H4 (cell line): ENCODE measurements around the gene HIF3A. TPM values are rescaled to one million over a fixed set of nuclear protein-coding genes. Genes with fewer than 3 reads are reported as not detected.
"Not testable (repeated sequence)": the region's sequence is repeated elsewhere in the genome, so short reads cannot be mapped to it uniquely, and the experiment has no call there.

Experiments
- DNase-seq: peaks from one replicate; pipeline ENCODE4 v3.0.0-alpha.2; 2015; ENCODE audit warnings: low spot score
- total RNA-seq: library from RNA; depleted of rRNA; stranded (reverse); fragments of >200 nt; shearing (Covaris generic); gene quantifications from 2 replicates; pipeline ENCODE4 v1.2.3, GENCODE V29; 2014; rRNA removed

HIF3A gene
- total RNA-seq = not detected in 2 replicates

DNA sequence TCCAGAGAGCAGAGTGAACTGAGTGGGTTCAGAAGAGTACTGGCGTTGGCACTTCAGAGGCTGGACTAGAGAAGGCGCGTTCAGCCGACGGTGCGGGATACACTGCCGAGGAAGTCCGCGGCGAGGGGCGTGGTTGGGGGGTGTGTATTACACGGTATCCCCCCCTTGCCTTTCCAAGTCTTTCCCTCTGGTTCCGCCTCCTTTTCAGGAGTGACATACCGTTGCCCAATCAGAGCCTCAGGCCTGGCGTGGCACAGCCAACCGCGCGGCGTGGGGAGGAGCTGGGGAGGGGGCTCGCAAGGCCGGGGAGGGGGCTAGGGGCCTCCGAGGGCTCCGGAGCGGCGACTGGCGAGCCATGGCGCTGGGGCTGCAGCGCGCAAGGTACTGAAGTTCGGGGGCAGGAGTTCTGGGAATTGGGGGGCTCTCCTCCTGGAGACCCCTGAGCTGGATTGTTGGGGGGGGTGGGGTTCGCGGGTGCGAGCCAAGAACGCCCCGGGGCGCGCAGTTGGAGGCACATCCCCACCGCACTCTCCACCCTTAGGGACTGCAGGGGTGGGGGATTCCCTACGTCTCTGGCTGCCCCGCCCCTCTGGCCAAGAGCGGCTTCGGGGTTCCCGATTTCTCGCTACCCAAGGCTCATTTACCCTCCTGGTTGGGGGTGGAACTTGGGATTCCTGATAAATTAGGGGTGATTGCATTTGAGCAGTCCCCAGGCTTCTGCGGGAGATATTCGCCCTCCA is at the start of gene HIF3A:
HIF3A (plus strand) TSS at position 321 of the 740 bp plus-strand sequence; CDS start at position 356, 35 bp downstream.
- DNase-seq = no peak

DNA sequence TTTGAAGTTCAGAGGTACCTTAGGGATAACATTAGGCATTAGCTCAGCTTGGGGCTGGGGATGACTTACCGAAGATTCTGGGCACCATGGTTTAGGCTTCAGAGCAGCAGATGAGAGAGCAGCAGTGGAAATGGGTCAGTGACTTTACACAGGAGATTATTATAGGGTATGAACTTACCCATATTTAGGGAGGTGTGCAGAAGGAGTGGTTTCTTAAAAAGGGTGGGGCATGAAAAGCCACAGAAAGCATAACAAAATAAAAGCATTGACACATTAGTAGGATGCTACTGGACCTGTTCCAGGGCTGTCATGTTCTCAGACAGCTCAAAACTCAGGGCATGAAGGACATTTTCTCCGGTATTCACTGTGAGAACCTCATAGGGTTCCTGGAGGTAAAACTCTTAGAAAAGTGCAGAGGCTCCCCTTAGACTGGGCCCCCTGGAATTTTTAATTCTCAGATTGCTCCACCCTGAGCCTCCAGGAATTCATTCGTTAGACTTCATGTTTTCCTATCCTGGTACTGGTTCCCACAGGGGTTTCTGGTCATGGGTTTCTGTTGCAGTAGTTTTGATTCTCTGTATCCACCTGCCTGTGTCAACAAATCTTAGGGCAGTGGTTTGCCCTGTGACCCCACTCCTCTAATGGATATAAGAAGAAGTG is 46.6 kb upstream of the HIF3A start:
- no peak for DNase-seq

DNA sequence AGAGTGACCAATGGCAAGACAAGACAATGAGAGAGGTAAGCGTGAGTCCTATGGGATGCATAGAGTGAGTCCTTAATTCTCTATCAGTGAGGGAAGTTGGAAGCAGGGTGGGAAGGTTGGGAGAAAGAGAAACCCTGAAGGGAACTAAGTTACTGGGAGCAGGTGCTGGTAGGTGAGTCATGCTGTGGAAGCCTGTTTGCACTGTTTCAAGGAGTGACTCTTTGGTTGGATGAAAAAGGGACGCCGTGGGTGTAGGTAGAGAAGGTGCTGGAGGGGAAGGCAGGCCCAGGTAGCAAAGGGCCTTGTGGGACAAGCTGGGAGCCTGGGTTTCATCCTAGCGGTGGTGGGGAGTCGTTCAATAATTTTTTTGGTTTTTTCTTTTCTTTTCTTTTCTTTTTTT is 45.4 kb upstream of the HIF3A start:
- no peak for DNase-seq

DNA sequence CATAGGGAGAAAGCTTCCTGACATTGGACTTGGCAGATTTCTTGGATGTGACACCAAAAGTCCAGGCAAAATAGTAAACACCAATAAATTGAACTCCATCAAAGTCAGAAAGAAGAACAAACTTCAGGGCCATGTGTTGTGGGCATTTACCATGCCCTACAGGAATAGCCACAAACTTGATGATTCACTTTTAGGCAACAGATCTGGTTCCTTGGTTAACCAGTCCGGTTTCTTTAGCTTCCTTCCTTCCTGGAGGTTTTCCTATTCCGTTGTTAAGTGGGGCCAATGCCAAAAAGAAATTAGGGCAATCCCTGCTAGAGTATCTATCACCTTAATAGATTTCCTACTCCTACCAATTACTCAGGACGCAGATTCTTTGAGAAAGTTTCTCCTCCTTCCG is 42.1 kb upstream of the HIF3A start:
- DNase-seq = peak; percentile 36

DNA sequence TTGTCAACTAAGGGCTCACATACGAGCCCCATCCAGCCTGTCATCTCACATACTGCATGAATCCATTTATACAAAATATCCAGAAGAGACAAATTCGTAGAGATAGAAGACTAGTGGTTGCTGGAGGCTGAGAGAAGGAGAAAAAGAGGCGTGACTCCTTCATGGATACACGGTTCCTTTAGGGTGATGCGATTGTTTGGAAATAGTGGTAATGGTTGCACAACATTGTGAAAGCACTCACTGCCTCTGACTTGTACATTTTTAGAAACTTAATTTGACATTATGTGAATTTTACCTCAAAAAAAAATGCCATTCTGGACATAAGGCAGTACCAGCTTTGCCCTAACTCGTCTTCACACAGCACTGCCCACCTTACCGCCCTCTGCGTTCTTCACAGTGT is 40.0 kb upstream of the HIF3A start:
- DNase-seq = peak; percentile 60

DNA sequence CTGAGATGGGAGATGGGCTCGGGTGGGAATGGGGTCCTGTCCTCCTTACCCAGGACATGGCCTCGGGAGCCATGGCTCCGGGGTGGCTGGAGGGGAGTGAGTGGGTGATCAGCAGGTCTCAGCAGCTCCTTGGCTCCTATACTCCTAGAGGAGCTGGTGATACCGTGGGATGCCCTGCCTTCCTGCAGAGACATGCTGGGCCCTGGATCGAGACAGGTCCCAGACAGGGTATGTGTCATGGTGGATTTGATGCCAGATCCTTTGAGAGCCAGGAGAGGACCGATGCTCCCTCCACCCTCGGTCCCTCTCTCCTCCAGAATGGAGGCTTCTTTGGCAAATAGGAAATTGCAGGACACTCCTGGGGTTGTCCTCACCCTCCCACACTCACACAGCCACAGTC is 35.3 kb upstream of the HIF3A start:
- not testable (repeated sequence) for DNase-seq

DNA sequence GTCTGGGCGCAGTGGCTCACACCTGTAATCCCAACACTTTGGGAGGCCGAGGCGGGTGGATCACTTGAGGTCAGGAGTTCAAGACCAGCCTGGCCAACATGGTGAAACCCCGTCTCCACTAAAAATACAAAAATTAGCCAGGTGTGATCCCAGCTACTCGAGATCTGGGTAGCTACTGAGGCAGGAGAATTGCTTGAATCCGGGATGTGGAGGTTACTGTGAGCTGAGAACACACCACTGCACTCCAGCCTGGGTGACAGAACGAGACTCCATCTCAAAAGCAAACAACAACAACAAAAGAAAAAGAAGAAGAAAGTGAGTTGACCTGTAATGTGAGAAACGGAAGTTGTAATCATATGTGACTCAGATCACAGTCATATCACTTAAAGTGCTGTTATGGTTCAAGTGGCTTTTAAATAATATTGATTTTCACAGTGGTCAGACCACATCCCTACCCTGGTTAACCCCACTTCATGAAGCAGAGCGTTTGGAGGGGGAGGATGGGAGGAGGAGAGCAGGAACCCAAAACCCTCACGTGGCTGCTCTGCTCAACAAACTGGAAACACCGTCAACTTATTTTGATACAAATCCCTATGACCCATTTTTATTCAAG is 34.1 kb upstream of the HIF3A start:
- DNase-seq = peak; percentile 93

DNA sequence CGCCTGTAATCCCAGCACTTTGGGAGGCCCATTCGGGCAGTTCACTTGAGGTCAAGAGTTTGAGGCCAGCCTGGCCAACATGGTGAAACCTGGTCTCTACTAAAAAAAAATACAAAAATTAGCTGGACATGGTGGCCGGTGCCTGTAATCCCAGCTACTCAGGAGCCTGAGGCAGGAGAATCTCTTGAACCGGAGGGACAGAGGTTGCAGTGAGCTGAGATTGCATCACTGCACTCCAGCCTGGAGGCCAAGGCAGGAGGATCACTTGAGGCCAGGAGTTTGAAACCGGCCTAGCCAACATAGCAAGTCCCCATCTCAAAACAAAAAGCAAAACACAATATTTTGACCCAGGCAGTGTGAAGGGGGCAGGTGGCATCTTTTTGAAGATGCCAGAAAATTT is 32.0 kb upstream of the HIF3A start:
- not testable (repeated sequence) for DNase-seq

DNA sequence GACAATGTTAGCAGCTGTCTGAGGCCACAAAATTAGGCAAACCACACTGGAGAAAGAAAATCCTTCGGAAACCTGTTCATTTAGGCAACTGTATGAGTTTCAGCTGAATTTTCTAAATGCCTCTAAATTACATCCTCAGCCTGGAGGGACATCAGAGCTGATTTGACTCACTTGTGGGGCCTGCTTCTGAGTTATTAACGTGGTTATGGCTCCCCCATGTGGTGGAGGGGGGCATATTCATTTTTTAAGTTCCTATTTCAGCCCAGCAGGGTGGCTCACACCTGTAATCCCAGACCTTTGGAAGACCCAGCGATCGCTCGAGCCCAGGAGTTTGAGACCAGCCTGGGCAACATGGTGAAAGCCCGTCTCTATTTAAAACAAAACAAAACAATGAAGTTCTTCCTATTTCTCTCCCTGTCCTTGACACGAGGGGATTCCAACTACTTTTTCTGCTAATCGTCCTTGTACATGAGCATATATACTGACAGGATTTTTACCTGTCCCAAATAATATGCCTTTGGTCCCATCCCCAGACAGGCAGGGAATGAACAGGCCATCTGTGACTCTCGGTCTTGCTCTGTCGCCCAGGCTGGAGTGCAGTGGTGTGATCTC is 31.5 kb upstream of the HIF3A start:
- peak; percentile 85 for DNase-seq

DNA sequence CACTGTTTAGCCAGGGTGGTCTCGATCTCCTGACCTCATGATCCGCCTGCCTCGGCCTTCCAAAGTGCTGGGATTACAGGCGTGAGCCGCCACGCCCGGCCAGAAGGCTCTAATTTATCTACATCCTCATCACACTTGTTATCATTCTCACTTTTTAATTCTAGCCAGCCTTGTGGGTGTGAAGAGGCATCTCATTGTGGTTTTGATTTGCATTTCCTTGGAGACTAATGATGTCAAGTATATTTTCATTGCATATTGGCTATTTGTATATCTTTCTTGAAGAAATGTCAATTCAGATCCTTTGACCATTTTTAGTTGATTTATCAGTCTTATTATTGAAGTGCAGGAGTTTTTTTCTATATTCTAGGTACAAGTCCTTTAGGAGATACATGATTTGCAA is 27.7 kb upstream of the HIF3A start:
- no peak for DNase-seq

DNA sequence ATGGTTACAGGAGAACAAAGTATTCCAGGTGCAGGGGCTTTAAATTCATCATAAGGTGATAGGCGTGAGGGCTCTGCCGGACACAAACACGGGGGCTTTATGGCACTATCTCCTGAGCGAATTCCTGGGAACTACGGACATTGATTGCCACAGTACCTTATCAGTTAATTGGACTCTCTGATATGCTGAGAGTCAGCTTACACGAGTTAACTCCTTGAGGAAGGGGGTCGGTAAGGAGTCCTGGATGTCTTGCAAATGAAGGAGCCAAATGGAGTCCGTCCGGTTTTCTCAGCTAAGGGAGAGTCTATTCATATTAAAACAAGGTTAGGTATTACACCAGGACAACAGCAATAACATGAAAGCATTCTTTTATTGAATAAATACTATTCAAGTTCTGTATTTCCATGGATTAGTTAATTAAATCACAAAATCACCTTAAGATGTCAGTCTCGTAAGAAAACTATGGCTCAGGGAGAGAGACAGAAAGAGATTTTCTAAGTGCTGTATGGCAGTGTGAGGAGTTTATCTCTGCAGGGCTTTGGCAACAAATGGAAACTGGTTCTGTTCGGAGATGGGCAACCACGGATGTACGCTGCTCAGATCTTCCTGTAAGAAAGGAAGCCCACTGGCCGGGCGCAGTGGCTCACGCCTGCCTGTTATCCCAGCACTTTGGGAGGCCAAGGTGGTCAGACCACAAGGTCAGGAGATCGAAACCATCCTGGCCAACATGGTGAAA is 26.2 kb upstream of the HIF3A start:
- no peak for DNase-seq

DNA sequence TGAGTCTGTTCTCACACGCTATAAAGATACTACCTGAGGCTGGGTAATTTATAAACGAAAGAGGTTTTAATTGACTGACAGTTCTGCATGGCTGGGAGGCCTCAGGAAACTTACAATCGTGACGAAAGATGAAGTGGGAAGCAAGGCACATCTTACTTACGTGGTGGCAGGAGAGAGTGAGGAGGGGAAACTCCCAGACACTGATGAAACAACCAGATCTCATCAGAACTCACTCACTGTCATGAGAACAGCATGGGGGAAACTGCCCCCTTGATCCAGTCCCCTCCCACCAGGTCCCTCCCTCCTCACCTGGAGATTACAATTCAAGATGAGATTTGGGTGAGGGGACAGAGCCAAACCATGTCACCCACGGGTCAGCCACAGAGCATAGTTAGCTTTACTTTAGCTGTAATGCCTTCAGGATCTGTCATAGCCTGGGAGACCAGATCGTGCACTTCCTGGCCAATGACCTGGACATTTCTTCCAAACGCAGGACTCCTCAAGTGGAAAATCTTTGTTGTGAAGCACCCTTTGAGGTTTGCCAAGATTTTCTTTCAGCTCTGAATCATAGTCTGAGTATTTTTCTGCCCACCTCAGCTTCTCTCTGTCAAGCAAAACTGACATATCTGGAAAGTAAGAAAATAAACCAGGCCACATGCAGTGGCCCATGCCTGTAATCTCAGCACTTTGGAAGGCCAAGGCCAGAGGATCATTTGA is 25.2 kb upstream of the HIF3A start:
- peak; percentile 83 for DNase-seq

DNA sequence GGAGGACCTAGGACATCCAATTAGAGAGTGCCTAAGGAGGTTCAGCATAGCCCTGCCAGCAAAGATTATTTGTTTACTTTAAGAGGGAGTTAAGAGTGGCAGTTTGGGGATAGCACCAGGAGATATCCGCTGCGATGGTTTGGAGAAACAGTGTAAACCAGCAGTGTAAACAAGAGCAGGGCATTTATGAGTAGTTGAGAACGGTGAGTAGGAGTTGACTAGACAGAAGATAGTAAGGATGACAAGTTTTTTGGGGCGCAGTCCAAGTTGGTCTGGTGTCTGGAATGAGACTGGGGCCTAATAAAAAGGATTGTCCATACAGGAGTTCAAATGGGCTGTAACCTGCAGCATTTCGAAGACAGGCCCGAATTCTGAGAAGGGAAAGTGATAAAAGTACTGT is 22.9 kb upstream of the HIF3A start:
- DNase-seq = not testable (repeated sequence)

DNA sequence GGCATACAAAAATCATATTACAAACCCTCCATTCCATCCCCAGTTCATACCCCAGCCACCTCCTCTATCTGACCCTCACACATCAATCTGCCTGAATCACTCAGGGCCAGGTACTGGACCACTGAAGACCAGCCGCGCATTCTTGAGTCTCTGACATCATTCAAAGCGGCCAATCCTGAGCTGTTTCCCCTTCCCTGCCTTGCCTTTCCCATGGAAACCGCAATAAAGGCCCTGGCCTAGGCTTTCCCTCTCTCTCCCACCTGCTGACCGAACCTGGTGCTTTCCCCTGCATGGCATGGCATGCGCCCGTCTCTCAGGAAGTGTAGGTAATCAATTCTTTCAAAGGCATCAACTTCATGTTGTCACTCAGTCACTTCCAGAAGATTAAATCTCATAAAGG is 17.7 kb upstream of the HIF3A start:
- no peak for DNase-seq

DNA sequence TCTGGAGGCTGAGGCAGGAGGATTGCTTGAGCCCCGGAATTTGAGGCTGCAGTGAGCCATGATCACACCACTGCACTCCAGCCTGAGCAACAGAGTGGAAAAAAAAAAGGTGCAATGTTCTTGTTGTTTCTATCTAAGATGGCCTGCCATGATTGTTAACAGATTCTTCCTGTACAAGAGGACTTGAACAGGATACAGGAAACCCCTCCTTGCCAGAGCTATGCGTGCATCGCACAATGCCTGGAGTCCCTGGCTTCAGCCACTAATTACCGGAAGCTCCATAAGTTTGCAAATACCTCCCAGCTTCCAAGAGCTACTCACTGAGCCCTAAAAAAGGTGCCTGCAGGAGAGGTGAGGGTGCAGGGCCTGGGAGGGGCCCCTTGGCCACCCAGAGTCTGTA is 13.1 kb upstream of the HIF3A start:
- no peak for DNase-seq

DNA sequence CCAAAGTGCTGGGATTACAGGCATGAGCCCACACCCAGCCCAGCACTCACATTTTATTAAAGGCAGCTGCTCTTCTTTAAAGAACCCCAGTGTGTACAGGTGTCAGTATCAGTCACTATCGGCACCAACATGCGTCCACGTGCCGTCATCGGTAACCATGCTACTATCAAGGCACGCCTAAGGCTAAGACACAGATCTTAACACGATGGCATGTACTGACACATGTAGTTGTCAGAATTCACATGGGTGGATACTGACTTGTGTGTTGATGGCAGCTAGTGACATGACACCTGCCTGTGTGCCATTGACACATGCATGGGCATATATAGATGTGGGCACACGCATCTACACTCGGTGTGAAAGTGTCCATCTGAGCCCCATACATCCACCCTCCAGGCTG is 12.2 kb upstream of the HIF3A start:
- no peak for DNase-seq

DNA sequence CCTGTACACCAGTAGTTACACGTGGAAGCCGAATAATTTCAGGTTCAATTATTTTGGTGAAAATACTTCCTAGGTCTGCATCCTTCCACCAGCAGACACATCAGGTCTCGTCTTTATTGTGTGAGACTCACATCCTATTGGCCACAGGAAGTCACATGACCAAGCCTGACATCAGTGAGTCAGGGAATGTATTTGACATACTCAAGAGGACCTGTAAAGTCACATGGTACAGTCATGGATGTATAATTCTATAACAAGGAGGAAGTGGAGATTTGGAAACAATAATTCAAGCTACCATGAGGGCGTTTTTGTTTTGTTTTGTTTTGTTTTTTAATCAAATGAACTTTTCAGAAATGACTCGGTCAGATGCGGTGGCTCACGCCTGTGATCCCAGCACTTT is 9.3 kb upstream of the HIF3A start:
- DNase-seq = peak; percentile 35

DNA sequence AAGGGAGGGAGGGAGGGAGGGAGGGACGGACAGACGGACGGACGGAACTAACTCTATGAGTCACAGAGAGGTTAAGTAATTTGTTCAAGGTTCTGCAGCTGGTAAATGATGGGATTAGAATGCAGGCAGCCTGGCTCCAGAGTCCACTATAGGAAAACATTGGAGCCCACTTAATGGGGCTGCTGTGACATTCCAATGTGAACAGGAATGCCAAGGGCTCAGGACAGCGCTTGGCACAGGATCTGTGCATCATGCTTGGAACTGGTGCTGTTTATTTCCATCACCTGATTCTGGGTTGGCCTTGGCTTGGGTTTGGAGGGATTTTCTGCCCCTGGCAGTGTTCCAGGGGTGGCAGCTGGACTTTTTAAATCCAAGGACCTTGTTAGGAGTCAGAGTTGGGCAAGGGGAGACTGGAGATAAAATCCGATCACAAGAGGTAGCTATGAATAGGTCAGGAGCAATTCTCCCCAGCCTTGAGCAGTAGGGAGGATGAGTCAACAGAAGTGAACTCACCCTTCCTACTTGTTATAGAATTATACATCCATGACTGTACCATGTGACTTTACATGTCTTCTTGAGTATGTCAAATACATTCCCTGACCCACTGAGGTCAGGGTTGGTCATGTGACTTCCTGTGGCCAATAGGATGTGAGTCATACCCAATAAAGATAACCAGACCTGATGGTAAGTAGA is 7.8 kb upstream of the HIF3A start:
- DNase-seq = peak; percentile 75

DNA sequence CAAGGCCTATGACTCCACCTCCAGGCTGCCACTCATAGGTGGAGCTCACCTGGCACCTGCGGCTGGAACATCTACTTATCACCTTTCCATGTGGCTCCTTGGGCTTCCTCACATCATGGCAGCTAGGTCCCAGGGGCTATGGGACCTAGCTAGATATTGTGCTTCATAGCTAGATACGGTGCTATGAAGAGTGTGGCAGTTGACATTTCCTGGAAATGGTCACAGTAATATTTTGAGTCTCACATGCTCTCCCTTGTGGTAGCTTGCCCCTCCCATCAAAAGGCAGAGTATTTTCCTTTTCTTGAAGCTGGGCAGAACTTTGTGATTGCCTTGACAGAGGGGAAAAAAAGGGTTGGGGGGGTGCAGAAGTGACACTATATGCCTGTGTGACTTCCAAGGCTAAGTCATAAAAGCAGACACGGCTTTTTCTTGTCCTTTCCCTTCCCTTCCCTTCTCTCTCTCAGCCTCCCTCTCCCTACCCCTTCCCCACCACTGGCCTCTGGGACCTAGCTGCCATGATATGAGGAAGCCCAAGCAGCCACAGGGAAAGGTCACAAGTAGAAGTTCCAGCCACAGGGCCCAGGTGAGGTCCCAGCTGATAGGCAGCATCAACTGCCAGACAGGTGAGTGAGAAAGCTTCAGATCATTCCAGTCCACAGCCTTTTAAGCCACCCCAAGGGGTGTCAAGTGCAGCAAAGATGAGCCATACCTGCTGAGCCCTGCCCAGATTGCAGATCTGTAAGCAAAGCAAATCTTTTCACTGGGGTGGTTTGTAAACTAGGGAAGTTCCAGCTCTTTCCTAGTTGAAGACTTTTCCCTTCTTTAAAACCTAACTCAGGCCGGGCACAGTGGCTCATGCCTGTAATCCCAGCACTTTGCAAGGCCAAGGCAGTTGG is 6.9 kb upstream of the HIF3A start:
- no peak for DNase-seq

DNA sequence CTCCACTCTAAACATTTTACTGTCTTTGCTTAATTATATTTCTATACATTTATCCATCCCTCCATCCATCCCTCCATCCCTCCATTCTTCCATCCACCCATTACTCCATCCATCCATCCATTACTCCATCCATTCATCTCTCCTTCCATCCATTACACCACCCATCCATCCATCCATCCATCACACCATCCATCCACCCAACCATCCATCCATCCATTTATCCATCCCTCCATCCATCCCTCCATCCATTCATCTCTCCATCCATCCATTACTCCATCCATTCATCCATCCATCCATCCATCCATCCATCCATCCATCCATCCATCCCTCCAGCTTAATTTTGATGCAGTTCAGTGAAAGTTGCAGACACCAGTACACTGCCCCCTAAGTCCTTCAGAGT is 5.0 kb upstream of the HIF3A start:
- no peak for DNase-seq
